NCI-H82 (cell line): ENCODE data around the gene OTOS.
A peak's percentile ranks its signal among the peaks of the same experiment; 100 is the strongest.

Source experiments
- DNase-seq: peaks from one replicate; lab custom pipeline; 2025; lab: John Stamatoyannopoulos, UW

OTOS gene

GRCh38 chr2:240151477-240152031 is 11.1 kb upstream of the OTOS start:
- DNase-seq = no peak

- peak; percentile 59 for DNase-seq
Measured at GRCh38 chr2:240149943-240150784, 9.7 kb upstream of the OTOS start.

GRCh38 chr2:240147911-240148587 is 7.6 kb upstream of the OTOS start:
- no peak for DNase-seq

GRCh38 chr2:240147382-240147781 is 6.9 kb upstream of the OTOS start:
- DNase-seq = no peak

GRCh38 chr2:240146627-240147278 is 6.3 kb upstream of the OTOS start:
- DNase-seq = no peak

GRCh38 chr2:240146141-240146561 is 5.7 kb upstream of the OTOS start:
- DNase-seq = peak; percentile 31

GRCh38 chr2:240145461-240145860 is 5.0 kb upstream of the OTOS start:
- DNase-seq = no peak

GRCh38 chr2:240144649-240145261 is 4.3 kb upstream of the OTOS start:
- DNase-seq = no peak

- peak; percentile 73 for DNase-seq
Measured at GRCh38 chr2:240143801-240144648, 3.6 kb upstream of the OTOS start.

- no peak for DNase-seq
Measured at GRCh38 chr2:240143276-240143675, 2.8 kb upstream of the OTOS start.

GRCh38 chr2:240142859-240143258 is 2.4 kb upstream of the OTOS start:
- DNase-seq = no peak

- DNase-seq = no peak
Measured at GRCh38 chr2:240142256-240142775, 1.9 kb upstream of the OTOS start.

GRCh38 chr2:240141736-240142135 is 1.3 kb upstream of the OTOS start:
- DNase-seq = no peak

- no peak for DNase-seq
Measured at GRCh38 chr2:240140920-240141319, 462 bp upstream of the OTOS start.

- no peak for DNase-seq
Measured at GRCh38 chr2:240139666-240140393, 628 bp downstream of the OTOS start.

- no peak for DNase-seq
Measured at GRCh38 chr2:240139011-240139441, 1.4 kb downstream of the OTOS start.

- DNase-seq = no peak
Measured at GRCh38 chr2:240138254-240138984, 2.0 kb downstream of the OTOS start.

- no peak for DNase-seq
Measured at GRCh38 chr2:240137596-240138253, 2.7 kb downstream of the OTOS start.
